ENCODE results near the gene UCN.
"Not testable (repeated sequence)": the region's sequence is repeated elsewhere in the genome, so short reads cannot be mapped to it uniquely, and the experiment has no call there.

UCN gene

DNA sequence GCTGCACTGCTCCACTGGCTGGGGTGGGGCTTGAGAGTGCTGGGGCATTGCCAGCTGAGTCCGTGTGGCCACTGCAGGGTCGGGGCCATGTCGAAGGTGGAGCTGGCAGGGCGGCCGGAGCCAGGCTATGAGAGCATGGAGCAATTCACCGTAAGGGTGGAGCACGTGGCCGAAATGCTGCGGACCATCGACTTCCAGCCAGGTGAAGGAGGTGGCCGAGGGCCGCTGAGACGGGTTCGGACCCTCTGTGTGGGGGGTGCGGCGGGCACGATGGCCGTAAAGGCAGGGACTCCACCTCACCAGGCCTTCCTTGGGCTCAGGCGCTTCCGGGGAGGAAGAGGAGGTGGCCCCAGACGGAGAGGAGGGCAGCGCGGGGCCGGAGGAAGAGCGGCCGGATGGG is 2.1 kb downstream of the UCN start:
- H3K4me3 ChIP-seq (ENCODE audit: low read depth, low read length) = no peak overlapping the region
- TF ChIP-seq, protein P1, sequence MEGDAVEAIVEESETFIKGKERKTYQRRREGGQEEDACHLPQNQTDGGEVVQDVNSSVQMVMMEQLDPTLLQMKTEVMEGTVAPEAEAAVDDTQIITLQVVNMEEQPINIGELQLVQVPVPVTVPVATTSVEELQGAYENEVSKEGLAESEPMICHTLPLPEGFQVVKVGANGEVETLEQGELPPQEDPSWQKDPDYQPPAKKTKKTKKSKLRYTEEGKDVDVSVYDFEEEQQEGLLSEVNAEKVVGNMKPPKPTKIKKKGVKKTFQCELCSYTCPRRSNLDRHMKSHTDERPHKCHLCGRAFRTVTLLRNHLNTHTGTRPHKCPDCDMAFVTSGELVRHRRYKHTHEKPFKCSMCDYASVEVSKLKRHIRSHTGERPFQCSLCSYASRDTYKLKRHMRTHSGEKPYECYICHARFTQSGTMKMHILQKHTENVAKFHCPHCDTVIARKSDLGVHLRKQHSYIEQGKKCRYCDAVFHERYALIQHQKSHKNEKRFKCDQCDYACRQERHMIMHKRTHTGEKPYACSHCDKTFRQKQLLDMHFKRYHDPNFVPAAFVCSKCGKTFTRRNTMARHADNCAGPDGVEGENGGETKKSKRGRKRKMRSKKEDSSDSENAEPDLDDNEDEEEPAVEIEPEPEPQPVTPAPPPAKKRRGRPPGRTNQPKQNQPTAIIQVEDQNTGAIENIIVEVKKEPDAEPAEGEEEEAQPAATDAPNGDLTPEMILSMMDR (IDR thresholded peaks at IDR 0.05; ENCODE audit: borderline replicate concordance, insufficient read depth, low read depth, low read length) = no peak

DNA sequence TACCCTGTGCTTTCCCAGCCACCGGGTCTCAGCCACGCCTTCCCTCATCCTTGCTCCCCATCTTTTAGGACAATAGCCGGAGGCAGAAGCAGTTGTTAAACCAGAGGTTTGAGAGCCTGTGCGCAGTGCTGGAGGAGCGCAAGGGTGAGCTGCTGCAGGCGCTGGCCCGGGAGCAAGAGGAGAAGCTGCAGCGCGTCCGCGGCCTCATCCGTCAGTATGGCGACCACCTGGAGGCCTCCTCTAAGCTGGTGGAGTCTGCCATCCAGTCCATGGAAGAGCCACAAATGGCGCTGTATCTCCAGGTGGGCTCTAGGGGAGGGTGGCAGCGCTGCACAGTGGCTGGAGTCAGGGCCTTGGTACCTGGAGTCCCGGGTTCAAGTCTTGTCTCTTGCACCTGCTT is 2.7 kb downstream of the UCN start:
- no peak overlapping the region for H3K4me3 ChIP-seq (ENCODE audit: low read depth, low read length)
- TF ChIP-seq, protein P1 (IDR thresholded peaks at IDR 0.05; ENCODE audit: borderline replicate concordance, insufficient read depth, low read depth, low read length) = no peak

DNA sequence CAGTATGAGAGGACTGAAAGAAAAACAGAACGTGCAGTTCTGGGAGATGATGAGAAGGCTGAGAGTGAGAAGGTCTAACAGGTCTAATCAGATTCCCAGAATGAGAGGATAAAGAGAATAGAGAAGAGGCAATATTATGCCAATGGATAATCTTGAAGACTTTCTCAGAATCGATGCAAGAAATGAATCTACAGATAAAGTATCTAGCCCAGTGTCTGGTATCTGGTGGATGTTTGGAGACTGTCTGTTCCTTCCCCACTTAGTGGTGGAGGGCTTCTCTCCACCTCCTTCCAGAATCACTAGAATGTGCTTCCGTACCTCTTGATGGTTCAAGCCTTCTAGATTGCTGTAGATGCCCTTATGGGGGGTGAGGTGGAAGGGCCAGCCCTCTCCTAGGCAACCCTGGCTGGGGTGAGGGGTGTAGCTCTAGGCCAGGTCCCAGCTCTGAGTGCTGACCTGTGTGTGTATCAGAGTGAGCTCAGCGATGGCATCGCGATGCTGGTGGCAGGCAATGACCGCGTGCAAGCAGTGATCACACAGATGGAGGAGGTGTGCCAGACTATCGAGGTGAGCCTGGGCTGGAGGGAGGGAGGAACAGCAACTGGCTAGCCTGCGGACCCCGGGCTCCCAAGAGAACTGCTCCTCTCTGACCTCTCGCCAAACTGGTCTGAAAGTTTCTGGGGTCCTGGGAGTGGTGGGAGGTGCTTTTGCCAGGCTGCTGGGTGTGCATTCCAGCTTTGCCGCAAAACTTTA is 3.6 kb downstream of the UCN start:
- no peak overlapping the region for H3K4me3 ChIP-seq (ENCODE audit: low read depth, low read length)
- TF ChIP-seq, protein P1 (IDR thresholded peaks at IDR 0.05; ENCODE audit: borderline replicate concordance, insufficient read depth, low read depth, low read length) = no peak

DNA sequence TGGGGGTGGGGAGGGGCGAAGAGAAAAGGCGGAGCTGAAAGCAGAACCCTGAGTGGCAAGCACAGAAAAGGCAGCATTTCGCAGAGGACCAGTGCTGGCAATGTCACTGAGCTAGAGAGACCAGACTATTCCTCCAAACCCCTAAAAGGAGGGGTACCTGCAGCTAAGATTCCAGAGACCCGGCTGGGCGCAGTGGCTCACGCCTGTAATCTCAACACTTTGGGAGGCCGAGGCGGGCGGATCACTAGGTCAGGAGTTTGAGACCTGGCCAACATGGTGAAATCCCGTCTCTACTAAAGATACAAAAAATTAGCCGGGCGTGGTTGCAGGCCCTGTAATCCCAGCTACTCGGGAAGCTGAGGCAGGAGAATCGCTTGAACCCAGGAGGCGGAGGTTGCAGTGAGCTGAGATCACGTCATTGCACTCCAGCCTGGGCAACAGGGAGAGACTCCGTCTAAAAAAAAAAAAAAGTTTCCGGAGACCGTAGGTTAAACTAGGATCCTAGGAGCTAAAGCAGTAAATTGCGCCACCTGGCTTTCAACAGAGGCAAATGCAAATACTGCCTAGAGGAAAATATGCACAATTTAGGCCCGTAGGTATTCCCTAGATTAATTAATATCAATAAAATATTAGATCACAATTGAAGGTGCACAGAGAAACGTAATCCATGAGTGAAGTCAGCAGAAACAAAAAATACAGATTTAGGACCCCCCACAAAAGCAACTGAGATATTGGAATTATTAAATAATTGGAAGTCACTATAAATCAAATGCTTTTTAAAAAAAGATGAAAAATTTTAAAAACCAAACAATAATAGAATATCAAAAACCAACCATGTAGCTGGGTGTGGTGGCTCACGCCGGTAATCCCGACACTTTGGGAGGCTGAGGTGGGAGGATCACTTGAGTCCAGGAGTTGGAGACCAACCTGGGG is 4.9 kb downstream of the UCN start:
- H3K4me3 ChIP-seq (ENCODE audit: low read depth, low read length) = peak overlapping the region; percentile 30
- TF ChIP-seq, protein P1 (IDR thresholded peaks at IDR 0.05; ENCODE audit: borderline replicate concordance, insufficient read depth, low read depth, low read length) = peak; percentile 72; the same call in 1 of the 2 replicates

DNA sequence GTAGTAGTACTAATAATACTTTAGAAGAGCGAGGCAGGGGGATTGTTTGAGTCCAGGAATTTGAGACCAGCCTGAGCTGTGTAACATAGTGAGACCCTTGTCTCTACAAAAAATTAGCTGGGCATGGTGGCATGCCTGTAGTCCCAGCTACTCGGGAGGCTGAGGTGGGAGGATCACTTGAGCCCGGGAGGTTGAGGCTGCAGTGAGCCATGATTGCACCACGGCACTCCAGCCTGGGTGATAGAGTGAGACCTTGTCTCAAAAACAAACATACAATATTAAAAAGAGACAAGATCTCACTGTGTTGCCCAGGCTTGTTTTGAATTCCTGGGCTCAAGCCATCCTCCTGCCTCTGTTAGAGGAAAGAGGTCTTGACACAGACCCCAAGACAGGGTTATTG is 7.6 kb downstream of the UCN start:
- not testable (repeated sequence) for H3K4me3 ChIP-seq (ENCODE audit: low read depth, low read length)

DNA sequence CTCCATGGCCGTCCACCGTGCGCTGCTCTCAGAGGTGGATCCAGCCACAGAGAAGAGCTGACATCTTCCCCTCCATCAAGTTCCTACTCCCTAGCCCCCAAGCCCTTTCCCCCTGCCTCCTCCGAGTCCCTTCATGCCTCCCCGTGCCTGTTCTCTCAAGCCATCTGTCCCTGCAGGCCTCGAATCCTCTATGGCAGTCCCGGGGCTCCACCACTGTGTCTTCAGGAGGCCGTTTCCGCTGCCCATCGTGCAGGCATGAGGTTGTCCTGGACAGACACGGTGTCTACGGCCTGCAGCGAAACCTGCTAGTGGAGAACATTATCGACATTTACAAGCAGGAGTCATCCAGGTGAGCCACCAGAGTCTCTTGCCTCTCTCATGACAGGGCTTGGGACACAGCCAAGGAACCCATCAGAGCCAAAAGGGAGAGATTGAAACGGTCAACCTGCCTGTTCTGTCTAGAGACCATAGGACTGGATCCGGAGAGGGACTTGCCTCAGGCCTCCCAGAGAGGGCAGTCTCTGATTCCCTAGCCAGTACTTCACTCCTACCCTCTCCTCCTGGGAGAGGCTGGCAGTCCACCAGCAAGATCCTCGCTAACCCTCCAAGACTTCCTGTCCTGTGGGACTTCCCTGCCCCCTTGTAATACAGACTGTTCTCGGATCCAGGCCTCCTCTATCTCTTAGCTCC is 9.7 kb downstream of the UCN start:
- TF ChIP-seq, protein P1 (IDR thresholded peaks at IDR 0.05; ENCODE audit: borderline replicate concordance, insufficient read depth, low read depth, low read length) = no peak
- no peak overlapping the region for H3K4me3 ChIP-seq (ENCODE audit: low read depth, low read length)

DNA sequence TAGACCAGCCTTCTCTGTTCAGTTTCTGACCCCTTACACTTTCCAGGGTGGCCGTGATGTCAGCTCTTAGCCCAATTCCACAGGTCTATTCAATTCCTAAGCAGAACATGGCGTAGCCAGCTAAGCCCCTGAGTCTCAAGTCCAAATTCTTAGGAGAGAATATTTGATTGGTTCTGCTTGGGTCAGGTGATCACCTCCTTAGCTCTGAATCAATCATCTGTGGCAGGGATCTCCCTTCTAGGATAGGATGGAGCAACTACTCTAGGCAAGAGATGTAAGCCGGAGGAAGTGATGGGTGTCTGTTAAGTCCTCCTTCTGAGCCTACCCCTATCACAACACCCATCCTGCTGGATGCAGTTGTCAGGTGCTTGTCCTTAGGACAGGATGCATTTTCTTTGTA is 11.1 kb downstream of the UCN start:
- H3K4me3 ChIP-seq (ENCODE audit: low read depth, low read length) = no peak overlapping the region
- TF ChIP-seq, protein P1 (IDR thresholded peaks at IDR 0.05; ENCODE audit: borderline replicate concordance, insufficient read depth, low read depth, low read length) = no peak

All from GM12875 (cell line).